Neural cell (in vitro differentiated cells): Measurements from ENCODE around the gene SET. TPM values are rescaled to one million over a fixed set of nuclear protein-coding genes. Genes with fewer than 3 reads are reported as not detected.
A peak's percentile ranks its signal among the peaks of the same experiment; 100 is the strongest.

Experiments
- H2AFZ ChIP-seq: fragments of 200-600, 300-800 bp; sonication (generic), shearing (Covaris generic); 2 replicates; pipeline ENCODE4 v1.6.0; 2014; ENCODE audit warnings: low read depth, mild to moderate bottlenecking, antibody characterized with exemption, low read length, moderate library complexity
- H3F3A ChIP-seq: fragments of 200-600 bp; shearing (Covaris generic); 2 replicates; pipeline ENCODE4 v1.6.1; 2016; ENCODE audit warnings: mild to moderate bottlenecking, moderate library complexity, mixed read lengths, antibody characterized with exemption, low read length; ENCODE audit not compliant: insufficient read depth, poor library complexity, severe bottlenecking
- H3K27ac ChIP-seq: fragments of 200-600, 300-800 bp; sonication (generic), shearing (Covaris generic); 2 replicates; pipeline ENCODE4 v1.5.1; 2014; ENCODE audit warnings: mild to moderate bottlenecking, low read length, moderate library complexity
- H3K27me3 ChIP-seq: fragments of 300-800, 200-600 bp; sonication (generic), shearing (Covaris generic); 2 replicates; pipeline ENCODE4 v1.6.0; 2014; ENCODE audit warnings: mild to moderate bottlenecking, low read depth, low read length, moderate library complexity; ENCODE audit not compliant: insufficient read depth
- H3K36me3 ChIP-seq: fragments of 300-800, 200-600 bp; sonication (generic), shearing (Covaris generic); 2 replicates; pipeline ENCODE4 v1.5.1; 2014; ENCODE audit warnings: mild to moderate bottlenecking, antibody characterized with exemption, low read length, moderate library complexity; ENCODE audit not compliant: insufficient read depth
- H3K4me2 ChIP-seq: fragments of 300-800, 200-600 bp; sonication (generic), shearing (Covaris generic); 2 replicates; pipeline ENCODE4 v1.6.0; 2014; ENCODE audit warnings: mild to moderate bottlenecking, low read length
- H3K4me3 ChIP-seq: fragments of 300-800, 200-600 bp; sonication (generic), shearing (Covaris generic); 2 replicates; pipeline ENCODE4 v1.5.1; 2014; ENCODE audit warnings: mild to moderate bottlenecking, low read length, moderate library complexity
- H3K79me2 ChIP-seq: fragments of 200-600 bp; shearing (Covaris generic); replicated peaks from 2 replicates; pipeline ENCODE4 v1.6.0; 2014; ENCODE audit warnings: mild to moderate bottlenecking, low read length, moderate library complexity; ENCODE audit not compliant: insufficient read depth
- H3K9ac ChIP-seq: fragments of 300-800, 200-600 bp; sonication (generic), shearing (Covaris generic); 2 replicates; pipeline ENCODE4 v1.6.1; 2016; ENCODE audit warnings: mild to moderate bottlenecking, low read length, mixed read lengths
- H3K9me2 ChIP-seq: fragments of 200-600 bp; shearing (Covaris generic); 2 replicates; pipeline ENCODE4 v1.6.1; 2016; ENCODE audit warnings: mild to moderate bottlenecking, low read length, mixed read lengths; ENCODE audit not compliant: insufficient read depth
- H3K9me3 ChIP-seq: fragments of 200-600, 300-800 bp; sonication (generic), shearing (Covaris generic); 2 replicates; pipeline ENCODE4 v1.6.1; 2016; ENCODE audit warnings: mild to moderate bottlenecking, mixed run types, low read length, moderate library complexity, mixed read lengths
- H4K20me1 ChIP-seq: fragments of 200-600 bp; shearing (Covaris generic); 2 replicates; pipeline ENCODE4 v1.6.1; 2016; ENCODE audit warnings: mild to moderate bottlenecking, mixed run types; ENCODE audit not compliant: insufficient read depth
- EP300 ChIP-seq: fragments of 450-650 bp; conservative IDR thresholded peaks from 2 replicates; pipeline ENCODE4 v1.6.1; 2014; ENCODE audit warnings: antibody characterized with exemption, mild to moderate bottlenecking, moderate library complexity; ENCODE audit not compliant: poor library complexity, severe bottlenecking
- EZH2 ChIP-seq: fragments of 200-600, 300-800 bp; shearing (Covaris generic), sonication (generic); IDR thresholded peaks from 2 replicates; pipeline ENCODE4 v1.6.1; 2014; ENCODE audit warnings: antibody characterized with exemption, low read length, borderline replicate concordance, mild to moderate bottlenecking; ENCODE audit not compliant: insufficient read depth, poor library complexity, severe bottlenecking
- MXI1 ChIP-seq: fragments of 450-650 bp; conservative IDR thresholded peaks from 2 replicates; pipeline ENCODE4 v1.6.1; 2014; ENCODE audit warnings: antibody characterized with exemption, mild to moderate bottlenecking; ENCODE audit not compliant: poor library complexity, severe bottlenecking
- POLR2AphosphoS5 ChIP-seq: IDR thresholded peaks from 2 replicates; pipeline ENCODE4 v1.6.1; 2012
- RAD21 ChIP-seq: fragments of 450-650 bp; conservative IDR thresholded peaks from 2 replicates; pipeline ENCODE4 v1.6.1; 2014; ENCODE audit warnings: antibody characterized with exemption, mild to moderate bottlenecking, moderate library complexity
- SMC3 ChIP-seq: fragments of 450-650 bp; conservative IDR thresholded peaks from 2 replicates; pipeline ENCODE4 v1.6.1; 2014; ENCODE audit warnings: antibody characterized with exemption, mild to moderate bottlenecking, moderate library complexity; ENCODE audit not compliant: poor library complexity
- TAF1 ChIP-seq: IDR thresholded peaks from 2 replicates; pipeline ENCODE4 v1.6.1; 2012; ENCODE audit warnings: low read depth
- polyA plus RNA-seq: library from polyadenylated mRNA; depleted of rRNA; stranded (reverse); fragments of >200 nt; gene quantifications from 2 replicates; pipeline ENCODE4 v1.2.3, GENCODE V29; 2014
- TF ChIP-seq, protein P1 (sequence below): IDR thresholded peaks from 2 replicates; pipeline ENCODE4 v1.6.1; 2012; ENCODE audit warnings: borderline replicate concordance
- TF ChIP-seq, protein P2 (sequence below): fragments of 450-650 bp; IDR thresholded peaks from 2 replicates; pipeline ENCODE4 v1.5.1; 2014; ENCODE audit warnings: antibody characterized with exemption, mild to moderate bottlenecking, moderate library complexity; ENCODE audit not compliant: poor library complexity, severe bottlenecking

Gene SET
- polyA plus RNA-seq, 1 donor from 2014 or later = 855 TPM

DNA sequence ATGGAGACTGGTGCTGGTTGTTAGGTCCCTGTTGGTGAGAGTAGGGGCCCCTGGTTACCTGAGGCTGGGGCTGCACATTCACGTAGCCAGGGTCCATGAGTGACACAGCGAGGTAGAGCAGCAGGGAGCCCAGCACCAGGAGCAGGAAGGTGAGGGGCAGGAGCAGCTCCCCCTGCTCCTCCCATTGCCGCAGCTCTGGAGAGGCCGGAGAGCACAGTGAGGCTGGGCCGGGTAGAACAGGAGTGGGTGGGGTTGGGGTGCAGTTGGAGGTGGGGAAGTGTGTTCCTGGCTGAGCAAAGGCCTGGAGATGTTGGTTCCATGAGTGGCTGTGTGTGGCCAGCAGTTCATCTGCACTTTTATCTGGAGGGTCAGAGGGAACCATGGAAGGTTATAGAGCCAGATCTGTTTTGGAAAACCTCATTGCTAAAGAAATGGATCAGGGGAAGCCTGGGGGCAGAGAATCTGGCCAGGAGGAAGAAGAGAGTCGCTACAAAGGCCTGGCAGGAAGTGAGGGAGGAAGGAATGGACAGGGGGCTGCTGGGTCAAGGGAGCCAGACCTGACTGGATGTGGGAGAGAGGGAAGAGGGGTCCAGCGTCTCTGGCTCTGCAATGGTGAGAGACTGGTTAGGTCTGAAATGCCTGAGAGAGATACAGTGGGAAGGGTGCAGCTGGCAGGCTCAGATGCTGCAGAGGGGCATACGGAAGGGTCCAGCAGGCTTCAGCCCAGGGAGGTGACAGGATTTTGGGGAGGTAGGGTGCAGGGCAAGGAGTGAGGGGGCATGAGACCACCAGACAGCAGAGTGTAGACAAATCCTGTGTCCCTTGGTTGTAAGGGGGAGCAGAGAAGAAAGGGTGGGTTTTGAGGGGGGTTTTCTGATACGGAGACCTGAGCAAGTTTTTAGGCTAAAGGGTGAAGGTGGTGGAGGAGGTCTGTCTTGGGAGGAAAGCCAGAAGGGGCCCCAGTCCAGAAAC lies 33.6 kb downstream of the SET start:
- Histone ChIP-seq H3K4me2 (no peak overlapping the region), H3K4me3 (no peak overlapping the region), H3K36me3 (no peaks in the 10 kb centered on the region), H3K9ac (no peak overlapping the region), H3K9me3 (no peaks in the 10 kb centered on the region), H3K27ac (no peak overlapping the region), H3K27me3 (no peaks in the 10 kb centered on the region), H3K79me2 (no peaks in the 10 kb centered on the region), H3K9me2 (no peaks in the 10 kb centered on the region), H4K20me1 (no peaks in the 10 kb centered on the region), H3F3A (no peaks in the 10 kb centered on the region), H2AFZ (no peak overlapping the region)
- TF ChIP-seq SMC3 (no peak), EP300 (no peak), MXI1 (no peak)

DNA sequence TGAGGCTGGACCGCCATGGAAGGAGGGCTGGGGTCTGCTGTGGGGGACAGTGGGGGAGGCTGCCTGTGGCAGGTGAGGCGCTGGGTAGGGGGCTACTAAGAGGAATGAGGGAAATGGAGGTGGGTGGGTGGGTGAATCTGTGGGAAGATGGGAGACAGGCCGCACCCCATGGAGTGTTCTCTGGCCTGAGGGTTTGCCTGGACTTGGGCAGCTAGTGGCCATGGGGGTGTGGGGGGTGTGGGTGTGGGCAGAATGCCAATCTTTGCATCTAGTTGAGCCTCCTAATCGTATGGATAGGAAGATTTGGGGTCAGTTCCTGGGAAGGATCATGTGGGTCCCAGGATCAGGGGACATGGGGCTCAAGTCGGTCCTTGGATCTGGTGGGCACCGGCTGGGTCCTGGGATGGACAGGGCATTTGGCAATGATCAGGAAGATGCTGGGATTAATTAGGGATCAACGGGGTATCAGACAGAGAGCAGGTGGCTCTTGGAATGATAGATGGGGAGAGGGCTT lies 34.4 kb downstream of the SET start:
- Histone ChIP-seq H2AFZ (no peak overlapping the region), H3K4me3 (peak overlapping the region; percentile 65), H3K36me3 (no peaks in the 10 kb centered on the region), H3F3A (no peaks in the 10 kb centered on the region), H3K79me2 (no peaks in the 10 kb centered on the region), H3K9ac (no peak overlapping the region), H4K20me1 (no peaks in the 10 kb centered on the region), H3K9me3 (no peaks in the 10 kb centered on the region), H3K27me3 (no peaks in the 10 kb centered on the region), H3K9me2 (no peaks in the 10 kb centered on the region), H3K27ac (no peak overlapping the region), H3K4me2 (no peak overlapping the region)
- TF ChIP-seq, protein P1, sequence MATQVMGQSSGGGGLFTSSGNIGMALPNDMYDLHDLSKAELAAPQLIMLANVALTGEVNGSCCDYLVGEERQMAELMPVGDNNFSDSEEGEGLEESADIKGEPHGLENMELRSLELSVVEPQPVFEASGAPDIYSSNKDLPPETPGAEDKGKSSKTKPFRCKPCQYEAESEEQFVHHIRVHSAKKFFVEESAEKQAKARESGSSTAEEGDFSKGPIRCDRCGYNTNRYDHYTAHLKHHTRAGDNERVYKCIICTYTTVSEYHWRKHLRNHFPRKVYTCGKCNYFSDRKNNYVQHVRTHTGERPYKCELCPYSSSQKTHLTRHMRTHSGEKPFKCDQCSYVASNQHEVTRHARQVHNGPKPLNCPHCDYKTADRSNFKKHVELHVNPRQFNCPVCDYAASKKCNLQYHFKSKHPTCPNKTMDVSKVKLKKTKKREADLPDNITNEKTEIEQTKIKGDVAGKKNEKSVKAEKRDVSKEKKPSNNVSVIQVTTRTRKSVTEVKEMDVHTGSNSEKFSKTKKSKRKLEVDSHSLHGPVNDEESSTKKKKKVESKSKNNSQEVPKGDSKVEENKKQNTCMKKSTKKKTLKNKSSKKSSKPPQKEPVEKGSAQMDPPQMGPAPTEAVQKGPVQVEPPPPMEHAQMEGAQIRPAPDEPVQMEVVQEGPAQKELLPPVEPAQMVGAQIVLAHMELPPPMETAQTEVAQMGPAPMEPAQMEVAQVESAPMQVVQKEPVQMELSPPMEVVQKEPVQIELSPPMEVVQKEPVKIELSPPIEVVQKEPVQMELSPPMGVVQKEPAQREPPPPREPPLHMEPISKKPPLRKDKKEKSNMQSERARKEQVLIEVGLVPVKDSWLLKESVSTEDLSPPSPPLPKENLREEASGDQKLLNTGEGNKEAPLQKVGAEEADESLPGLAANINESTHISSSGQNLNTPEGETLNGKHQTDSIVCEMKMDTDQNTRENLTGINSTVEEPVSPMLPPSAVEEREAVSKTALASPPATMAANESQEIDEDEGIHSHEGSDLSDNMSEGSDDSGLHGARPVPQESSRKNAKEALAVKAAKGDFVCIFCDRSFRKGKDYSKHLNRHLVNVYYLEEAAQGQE = no peak
- TF ChIP-seq, protein P2, sequence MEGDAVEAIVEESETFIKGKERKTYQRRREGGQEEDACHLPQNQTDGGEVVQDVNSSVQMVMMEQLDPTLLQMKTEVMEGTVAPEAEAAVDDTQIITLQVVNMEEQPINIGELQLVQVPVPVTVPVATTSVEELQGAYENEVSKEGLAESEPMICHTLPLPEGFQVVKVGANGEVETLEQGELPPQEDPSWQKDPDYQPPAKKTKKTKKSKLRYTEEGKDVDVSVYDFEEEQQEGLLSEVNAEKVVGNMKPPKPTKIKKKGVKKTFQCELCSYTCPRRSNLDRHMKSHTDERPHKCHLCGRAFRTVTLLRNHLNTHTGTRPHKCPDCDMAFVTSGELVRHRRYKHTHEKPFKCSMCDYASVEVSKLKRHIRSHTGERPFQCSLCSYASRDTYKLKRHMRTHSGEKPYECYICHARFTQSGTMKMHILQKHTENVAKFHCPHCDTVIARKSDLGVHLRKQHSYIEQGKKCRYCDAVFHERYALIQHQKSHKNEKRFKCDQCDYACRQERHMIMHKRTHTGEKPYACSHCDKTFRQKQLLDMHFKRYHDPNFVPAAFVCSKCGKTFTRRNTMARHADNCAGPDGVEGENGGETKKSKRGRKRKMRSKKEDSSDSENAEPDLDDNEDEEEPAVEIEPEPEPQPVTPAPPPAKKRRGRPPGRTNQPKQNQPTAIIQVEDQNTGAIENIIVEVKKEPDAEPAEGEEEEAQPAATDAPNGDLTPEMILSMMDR = no peak
- TF ChIP-seq MXI1 = no peak
- no peak for TF ChIP-seq EP300
- no peak for TF ChIP-seq SMC3
- no peak for TF ChIP-seq POLR2AphosphoS5
- TF ChIP-seq RAD21 = no peak
- no peak for TF ChIP-seq EZH2
- TF ChIP-seq TAF1 = no peak
